ENCODE data around the gene RAB40A.
A peak's percentile ranks its signal among the peaks of the same experiment; 100 is the strongest.

Gene RAB40A, protein sequence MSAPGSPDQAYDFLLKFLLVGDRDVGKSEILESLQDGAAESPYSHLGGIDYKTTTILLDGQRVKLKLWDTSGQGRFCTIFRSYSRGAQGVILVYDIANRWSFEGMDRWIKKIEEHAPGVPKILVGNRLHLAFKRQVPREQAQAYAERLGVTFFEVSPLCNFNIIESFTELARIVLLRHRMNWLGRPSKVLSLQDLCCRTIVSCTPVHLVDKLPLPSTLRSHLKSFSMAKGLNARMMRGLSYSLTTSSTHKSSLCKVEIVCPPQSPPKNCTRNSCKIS

DNA sequence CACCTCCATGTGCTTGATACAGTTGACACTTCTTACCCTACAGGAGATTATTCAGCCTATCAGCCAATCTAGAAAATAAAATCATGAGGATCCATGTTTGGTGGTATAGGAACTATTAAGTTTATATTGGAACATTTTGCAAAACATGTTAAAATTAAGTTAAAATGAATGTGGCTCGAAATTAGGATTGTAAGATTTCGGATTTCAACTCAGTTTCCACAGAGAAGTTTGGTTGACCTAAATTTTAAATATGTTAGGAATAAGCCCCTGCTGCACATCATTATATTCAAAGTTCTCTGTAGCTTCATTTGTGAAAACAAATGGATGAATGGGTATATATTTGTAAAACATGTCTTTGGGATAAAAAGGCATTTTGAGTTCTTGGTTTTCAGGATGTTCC lies at the start of gene RAB40A:
Gene RAB40A (minus strand): TSS at position 101 of the 400 bp plus-strand sequence. CDS start 18,733 bp downstream, outside the sequence.
- DNase-seq: no peak

DNA sequence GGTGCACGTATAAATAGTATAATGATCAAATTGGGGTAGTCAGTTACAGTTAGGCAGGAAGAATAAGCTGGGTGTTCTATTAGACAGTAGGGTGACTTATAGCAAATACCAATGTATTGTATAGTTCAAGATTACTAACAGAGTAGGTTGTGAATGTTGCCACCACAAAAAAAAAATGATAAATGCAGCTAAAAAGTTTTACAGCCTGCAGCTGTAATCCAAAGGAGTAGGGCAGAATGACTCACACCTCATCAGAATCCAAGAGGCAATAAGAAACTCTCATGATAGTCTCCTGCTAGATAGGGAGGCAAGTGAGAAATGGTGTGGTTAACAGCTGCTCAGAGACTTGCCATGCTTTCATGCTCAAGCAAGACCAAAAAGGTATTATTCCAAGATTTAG lies 46.5 kb upstream of the RAB40A start:
- DNase-seq: no peak

DNA sequence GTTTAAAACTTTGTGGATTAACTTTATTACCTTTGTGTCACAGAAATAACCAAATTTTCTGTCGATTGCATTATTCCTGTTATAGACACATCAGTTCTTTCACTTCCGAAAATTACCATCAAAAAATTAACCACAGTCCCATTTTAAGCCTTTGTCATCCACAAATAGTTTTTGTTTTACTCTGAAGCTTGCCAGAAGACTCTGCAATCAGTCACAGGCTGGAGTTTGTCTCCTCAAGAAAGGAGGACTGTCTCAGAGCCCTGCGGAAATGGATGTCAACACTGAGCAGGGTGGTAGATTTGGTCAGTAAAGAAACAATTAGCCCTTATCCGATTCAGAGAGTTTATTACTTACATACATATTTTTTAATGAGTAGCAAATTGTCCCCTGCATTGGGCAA lies 45.9 kb upstream of the RAB40A start:
- no peak for DNase-seq

DNA sequence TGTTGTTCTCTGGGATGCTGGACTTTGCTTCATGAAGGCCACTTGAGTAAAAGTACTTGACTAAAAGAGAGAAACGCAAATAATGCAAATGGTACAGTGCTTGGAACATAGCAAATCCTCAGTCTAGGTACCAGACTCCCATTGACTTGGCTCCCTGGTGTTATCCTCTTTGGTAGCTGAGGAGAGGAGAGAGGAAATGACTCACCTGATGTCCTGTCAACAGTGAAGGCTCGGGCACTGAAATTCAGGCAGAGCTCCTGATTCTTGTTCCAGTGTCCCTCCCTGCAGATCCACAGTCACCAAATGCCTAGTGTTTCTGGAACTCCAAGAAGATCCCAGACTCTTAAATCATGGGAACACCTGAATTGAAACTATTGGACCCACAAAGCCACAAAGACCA lies 43.5 kb upstream of the RAB40A start:
- no peak for DNase-seq

DNA sequence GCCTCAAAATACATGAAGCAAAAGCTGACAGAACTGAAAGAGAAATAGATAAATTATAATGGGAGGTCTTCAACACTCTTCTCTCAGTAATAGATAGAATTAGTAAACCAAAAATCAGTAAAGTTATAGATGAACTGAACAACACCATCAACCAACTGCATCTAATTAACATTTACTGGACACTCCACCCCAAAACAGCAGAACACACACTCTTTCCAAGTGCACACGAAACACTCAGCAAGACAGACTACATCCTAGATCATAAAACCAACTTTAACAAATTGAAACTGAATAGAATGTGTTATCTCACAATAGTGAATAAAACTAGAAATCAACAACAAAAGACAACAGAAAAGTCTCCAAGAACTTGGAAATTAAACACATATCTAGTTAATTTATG lies 41.0 kb upstream of the RAB40A start:
- no peak for DNase-seq

DNA sequence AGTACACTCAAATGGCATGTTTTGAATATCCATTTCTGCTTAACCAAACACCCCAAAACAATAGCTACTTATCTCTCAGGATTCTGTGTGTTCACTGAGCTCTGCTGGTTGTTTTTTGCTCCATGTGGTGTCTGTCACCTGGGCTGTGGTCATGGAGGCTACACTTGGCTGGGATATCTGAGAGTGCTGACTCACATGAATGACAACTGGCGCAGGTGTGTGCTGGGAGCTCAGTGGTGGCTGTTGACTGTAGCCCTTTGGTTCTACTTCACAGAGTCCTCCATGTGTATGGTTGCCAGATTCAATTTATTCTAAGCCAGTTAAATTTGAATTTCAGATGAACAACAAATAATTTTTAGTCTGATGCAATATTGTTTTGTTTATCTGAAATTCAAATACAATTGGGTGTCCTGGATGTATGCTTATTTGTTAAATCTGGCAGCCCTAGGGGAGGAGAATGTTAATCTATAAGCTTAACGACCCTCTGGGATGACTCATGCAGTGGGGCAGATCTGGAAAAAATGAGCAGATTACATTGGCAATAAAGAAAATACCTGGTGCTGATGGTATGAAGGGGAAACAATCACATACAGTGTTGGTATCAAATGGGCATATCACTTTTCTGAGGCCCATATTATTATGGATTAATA lies 37.8 kb upstream of the RAB40A start:
- DNase-seq: no peak

DNA sequence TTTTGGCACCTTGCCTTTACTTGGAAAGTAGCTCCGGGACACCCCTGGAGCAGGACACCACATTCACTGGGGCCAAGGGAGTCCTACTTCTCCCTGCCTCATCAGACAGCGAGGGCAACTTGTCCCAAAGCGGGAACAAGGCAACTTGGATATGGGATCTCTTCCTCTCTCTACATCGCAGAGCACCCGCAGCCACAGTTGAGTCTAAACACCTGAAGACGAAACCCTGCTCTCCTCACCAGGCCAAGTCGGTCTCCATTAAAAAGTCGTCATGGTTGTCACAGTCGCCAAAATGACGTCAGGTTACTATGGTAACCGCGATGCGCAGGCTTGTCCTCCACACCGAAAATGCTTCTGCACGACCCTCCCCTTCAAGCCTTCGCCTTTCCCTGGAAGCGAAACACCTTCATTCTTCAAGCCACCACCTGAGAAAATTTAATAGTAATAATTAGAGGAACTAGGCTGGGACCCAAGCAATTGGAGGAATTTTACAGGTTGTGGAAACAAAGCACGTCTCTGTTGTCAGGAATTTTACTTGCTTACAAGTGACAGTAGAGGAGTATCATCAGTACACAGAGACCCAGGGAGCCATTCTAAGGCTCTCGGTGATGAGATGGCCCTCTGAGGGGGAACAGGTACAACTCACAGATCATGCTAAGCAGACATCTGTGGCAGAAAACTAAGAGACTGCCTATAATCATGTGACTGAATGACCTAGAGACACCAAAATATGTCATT lies 35.6 kb upstream of the RAB40A start:
- DNase-seq: peak; percentile 36

DNA sequence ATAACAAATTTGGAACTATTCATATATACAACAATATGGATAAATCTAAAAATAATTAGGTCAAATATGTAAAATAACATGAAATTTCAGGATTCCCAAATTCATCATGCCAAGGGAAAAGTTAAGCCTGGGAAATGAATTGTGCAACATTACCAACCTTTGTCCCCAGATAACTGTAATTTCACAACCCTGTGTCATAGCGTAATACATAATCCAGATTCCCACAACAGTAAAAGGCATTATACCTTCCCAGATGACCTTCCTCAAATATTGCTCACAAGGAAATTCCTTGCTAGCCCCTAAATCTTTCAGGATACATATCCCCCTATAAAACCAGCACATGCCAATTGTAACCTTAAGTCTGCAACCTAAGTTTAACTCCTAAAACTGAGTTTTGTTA lies 32.9 kb upstream of the RAB40A start:
- no peak for DNase-seq

DNA sequence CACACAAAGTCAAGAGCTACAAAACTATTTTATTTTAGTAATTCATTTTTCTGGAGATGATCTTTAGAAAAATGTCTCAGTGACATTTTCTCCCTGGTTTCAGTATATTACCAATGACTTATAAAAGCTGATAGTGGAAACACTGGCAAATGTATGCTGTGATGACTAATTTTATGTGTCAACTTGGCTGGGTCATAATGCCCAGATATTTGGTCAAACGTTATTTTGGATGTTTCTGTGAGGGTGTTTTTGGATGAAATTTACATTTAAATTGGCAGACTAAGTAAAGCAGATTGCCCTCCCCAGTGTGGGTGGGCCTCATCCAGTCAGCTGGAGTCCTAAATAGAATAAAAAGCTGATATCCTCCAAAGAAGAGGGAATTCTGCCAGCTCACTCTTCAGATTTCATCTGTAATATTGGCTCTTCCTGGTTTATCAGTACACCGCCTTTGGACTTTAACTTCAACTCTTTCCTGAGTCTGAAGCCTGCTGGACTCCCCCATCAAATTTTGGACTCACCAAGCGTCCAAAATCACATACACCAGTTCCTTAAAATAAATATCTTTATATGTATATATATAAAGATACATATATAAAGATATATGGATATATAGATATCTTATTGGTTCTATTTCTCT lies 31.2 kb upstream of the RAB40A start:
- no peak for DNase-seq

DNA sequence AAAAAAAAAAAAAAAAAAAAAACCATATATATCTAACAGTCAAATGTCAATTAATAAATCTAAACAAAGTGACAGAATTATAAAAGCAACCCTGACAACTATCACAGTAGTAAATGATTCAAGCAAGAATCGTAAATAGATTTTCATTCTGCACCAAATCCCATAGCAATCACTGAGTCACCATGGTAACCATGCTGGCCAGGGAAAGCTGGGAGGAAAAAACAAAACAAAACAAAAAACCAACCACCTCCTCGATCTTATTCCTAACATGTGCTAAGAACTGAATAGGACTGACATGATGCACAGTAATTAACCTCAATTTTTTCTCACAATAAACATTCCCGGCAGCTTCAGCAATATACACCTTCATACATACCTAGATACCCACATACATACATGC lies 30.6 kb upstream of the RAB40A start:
- no peak for DNase-seq

DNA sequence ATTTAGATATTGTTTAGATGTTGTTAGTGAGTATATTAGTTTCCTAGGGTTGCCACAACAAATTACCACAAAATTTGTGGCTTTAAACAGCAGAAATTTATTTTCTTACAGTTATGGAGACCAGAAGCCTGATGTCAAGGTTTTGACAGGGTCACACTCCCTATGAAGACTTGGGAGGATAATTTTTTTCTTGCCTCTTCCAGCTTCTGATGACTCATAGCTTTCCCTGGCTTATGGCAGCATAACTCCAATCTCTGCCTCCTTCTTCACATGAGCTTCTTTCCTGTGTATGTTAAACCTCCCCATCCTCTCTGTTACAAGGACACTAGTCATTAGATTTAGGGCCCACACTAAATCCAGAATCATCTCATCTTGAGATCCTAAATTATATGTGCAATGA lies 20.9 kb upstream of the RAB40A start:
- DNase-seq: no peak

DNA sequence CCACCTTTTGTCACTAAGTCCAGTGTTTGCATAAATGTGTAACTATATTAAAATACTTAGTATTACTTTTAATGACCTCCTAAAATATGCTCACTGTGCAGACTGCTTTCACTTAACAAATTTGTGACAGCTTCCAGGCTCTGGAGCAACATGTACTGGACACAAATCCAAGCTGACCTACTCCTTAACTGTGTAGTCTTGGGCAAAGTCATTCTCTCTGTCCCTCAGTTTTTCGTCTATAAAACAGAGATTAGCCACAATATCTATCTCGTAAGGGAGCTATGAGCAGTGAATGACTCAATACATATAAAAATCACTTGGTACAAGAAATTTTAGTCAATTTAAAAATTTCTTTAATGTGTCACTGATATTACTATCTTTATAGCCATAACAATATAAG lies 20.4 kb upstream of the RAB40A start:
- DNase-seq: no peak

DNA sequence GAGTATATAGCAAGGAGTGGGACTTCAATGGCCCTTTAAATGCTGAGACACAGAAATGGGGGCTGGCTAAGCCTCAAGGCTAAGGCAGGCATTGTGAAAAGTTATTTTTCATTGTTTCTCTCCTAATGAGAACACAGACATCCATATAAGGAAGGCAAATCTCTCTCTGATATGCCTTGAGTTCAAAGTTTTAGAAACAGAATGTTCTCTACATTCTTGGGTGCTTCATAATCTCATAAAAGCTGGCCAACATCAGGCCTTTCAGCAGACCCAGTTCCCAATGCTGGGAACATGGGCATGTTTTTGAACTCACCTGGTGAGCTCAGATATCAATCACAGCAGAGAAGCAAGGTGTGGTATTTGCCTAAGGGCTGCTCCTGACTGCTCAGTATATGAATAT lies 19.4 kb upstream of the RAB40A start:
- no peak for DNase-seq

DNA sequence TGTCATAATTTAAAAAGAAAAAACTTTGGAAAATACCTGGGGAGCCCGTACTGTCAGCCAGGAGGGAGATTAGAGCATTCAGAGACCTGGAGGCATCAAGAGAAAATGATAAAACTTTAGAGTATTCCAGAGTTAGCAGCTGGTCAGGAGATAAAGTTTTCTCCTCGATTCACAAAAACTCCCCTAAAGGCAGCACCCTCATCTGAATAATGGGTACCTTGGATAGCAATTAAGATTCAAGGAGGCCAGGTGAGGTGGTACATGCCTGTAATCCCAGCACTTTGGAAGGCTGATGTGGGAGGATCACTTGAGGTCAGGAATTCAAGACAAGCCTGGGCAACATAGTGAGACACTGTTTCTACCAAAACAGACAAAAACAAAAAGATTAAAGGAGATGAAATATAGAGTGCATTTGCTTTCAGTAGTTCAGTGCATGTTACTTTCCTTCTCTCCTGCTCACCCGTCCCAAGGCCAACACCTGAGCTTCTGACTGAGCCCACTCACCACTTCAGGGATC lies 18.6 kb upstream of the RAB40A start:
- DNase-seq: no peak

DNA sequence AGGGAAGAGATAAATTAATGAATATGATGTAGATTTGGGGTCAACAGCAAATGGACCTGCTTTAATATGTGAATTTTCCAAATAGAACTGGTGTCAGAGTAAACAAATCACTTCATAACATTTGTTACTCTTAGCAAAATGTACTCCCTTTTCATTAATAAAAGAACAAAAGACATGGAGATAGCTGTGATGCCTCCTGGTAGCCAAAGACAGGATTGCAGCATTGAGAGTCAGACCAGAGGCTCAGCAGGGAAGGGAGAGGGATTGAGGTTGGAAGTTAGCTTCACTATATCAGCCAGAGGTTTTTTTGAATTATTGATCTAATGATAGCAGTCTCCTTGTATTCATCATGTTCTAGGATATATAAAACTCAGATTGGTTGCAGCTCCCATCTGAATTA lies 17.4 kb upstream of the RAB40A start:
- DNase-seq: no peak

DNA sequence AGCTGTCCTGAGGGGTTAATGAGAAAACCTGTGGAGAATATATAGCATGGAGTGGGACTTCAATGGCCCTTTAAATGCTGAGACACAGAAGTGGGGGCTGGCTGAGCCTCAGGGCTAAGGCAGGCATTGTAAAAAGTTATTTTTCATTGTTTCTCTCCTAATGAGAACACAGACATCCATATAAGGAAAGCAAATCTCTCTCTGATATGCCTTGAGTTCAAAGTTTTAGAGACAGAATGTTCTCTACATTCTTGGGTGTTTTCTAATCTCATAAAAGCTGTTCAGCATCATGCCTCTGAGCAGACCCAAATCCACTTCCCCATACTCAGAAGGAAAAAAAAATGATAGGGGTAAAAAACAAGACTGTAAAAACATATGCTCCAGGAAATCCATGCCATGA lies 16.8 kb upstream of the RAB40A start:
- no peak for DNase-seq

DNA sequence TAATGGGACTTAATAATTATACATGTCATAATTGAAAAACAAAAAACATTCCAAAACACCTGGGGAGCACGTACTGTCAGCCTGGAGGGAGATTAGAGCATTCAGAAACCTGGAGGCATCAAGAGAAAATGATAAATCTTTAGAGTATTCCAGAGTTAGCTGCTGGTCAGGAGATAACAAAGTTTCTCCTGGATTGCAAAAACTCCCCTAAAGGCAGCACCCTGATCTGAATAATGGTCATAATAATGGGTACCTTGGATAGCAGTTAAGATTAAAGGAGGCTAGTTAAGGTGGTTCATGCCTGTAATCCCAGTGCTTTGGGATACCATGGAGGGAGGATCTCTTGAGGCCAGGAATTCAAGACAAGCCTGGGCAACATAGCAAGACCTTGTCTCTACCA lies 15.9 kb upstream of the RAB40A start:
- no peak for DNase-seq

DNA sequence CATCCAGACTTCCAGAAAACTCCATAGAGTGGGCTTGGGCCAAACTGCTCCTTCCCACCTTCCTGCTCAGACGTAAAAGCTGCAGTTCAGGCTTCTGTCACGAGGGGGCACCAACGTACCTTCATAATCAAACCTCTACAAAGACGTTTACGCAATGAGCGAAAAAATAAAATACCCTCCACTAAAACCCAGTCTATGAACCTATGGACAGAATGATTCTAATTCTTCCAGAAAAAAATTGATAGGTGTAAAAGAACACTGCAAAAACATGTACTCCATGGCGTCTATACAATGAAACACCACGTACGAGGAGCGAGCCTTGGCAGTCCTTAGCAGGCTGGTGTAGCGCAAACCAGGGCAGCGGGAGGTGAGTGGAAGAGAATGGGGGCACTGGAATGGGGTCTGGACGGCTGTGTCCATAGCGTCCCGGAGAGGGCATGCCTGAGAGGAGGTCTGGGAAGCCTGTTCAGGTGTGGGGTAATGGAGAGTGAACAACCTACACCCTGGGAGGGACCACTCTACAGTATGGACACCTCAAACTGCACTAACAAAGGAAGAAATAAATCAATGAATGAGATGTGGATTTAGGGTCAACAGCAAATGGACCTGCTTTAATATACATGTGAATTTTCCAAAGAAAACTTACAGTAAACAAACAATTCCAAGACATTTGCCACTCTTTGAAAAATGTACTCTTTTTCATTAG lies 14.4 kb upstream of the RAB40A start:
- peak; percentile 37 for DNase-seq

DNA sequence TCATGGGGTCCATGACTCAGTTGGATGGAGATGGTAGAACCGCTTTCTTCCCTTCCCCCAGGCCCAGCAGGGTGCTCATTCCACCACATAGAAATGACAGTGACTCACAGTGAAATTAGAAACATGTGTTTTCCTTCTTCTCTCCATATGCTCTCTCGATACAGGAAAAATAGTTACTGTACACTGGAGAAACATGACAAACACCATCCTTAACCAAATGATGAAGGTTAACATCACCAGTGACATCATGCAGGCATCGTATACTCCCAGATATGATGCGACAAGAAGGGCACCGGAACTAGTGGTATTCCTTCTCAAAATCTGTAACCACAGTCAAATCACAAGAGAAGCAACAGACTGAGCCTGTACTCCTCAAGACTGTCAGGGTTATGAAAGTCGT lies 11.7 kb upstream of the RAB40A start:
- no peak for DNase-seq

DNA sequence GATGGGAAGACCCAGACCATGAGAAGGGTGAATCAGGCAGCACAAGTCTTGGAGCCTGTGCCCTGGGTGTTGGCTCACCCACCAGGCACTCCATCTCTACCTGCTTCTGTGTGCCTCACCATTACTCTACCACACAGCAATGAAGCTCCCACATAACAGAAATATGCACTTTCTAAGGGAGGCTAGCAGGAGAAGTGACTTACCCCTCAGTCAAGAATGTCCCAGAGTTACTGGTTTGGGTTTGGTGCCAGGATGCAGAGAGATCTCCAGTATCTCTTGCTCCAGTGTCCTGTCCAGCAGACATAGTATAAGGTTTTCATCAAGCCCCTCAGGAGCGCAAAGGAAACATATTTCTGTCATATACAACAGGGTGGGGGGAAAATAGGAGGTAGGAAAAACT lies 11.3 kb upstream of the RAB40A start:
- DNase-seq: no peak

DNA sequence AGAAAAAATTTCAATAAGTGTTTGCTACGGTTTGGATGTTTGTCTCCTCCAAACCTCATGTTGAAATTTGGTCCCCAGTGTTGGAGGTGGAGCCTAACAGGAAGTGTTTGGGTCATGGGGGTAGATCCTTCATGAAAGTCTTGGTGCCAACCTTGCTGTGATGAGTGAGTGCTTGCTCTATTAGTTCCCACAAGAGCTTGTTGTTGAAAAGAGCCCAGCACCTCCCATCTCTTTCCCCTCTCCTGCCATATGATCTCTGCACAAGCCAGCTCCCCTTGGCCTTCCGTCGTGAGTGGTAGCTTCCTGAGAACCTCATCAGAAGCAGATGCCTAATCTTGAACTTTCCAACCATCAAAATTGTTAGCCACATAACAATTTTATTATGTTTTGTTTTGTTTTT lies 10.3 kb upstream of the RAB40A start:
- no peak for DNase-seq

DNA sequence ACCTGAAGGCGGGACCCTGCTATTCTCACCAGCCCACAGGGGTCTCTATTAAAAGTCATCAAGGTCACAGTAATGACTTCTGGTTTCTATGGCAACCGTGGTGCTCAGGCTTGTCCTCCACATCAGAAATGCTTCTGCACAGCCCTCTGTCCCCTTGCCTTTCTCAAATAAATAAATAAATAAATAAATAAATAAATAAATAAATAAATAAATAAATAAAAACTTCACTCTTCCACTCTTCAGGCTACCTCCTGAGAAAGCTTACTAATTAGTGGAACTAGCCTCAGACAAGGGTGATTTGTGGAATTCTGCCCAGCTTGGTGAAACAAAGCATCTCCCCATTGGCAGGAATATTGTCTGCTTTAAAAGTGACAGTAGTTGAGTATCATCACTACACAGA lies 5.5 kb upstream of the RAB40A start:
- DNase-seq: no peak

DNA sequence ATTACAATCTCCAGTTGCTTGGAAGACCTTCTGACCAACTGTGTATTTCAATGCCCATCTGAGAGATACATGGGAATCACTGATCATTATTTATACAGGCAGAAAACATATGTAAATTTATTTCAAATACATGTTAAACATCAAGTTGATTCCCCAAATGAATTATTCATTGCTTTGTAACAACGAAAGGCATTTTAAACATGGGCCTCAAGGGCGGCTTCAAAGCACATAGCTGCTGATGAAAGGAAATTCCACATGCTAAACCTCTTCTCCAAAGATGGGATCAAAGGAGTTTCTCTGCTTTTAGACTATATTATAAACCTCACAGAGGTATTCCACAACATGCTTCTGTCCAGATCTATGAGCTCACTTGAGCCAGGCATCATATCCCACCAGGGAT lies 4.3 kb upstream of the RAB40A start:
- DNase-seq: no peak

All from NCI-H1436 treated with DMSO at 0.1 percent for 48 hours (cell line).